ENCODE measurements around the gene ADCY3. TPM values are rescaled to one million over a fixed set of nuclear protein-coding genes. Genes with fewer than 3 reads are reported as not detected.

ADCY3 gene
- total RNA-seq, 1 experiment from 2014 or later: 71.1 TPM

DNA sequence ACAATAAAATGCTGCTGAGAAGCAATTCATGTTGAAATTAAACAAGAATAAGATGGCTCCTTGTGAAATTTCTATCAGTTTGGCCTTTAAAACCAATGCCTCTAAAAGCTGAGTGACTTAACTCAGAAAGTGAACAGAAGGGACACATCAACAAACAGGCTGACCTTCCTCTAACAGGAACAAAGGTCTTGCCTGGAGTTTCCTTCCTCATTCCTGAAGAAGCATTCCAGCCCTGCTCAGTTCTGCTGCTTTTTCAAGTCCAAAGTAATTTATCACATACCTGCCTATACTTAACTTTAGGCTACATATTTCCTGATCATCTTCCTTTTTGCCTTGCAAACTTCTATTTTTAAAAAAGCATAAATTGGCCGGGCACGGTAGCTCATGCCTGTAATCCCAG is 140.9 kb downstream of the ADCY3 start:
- no peaks in the 10 kb centered on the region for H3K4me1 ChIP-seq (ENCODE audit: control insufficient read depth in 1 of 2, insufficient read depth in 2 of 2, low read length in 2 of 2)
- POLR2A ChIA-PET: no interaction called here

More for the DNA sequence above, 140.9 kb downstream of the ADCY3 start:
- ATAC-seq: no peak
- H3K9me2 ChIP-seq (ENCODE audit: insufficient read depth): no peaks in the 10 kb centered on the region
- ChIA-PET CTCF (interaction anchor here (2.0 kb wide), 1 partner anchor 12 kb away, joined by 6 read pairs; no protein-coding TSS in a partner anchor), RAD21 (ENCODE audit: low non-redundant PET in 1 of 2, low total read pairs in 2 of 2, uncharacterized antibody in 2 of 2, unreplicated experiment in 2 of 2) (no interaction called here)
- no peak overlapping the region for H2AFZ ChIP-seq (ENCODE audit: low read depth, low read length, poor library complexity, severe bottlenecking)
- H3K27me3 ChIP-seq (ENCODE audit: insufficient read depth, low read length): no peaks in the 10 kb centered on the region
- H3K9ac ChIP-seq (ENCODE audit: low read length): no peak overlapping the region
- H3K9me3 ChIP-seq (ENCODE audit: control insufficient read depth in 1 of 2, insufficient read depth in 1 of 2, low read depth in 1 of 2, low read length in 2 of 2): no peaks in the 10 kb centered on the region
- H3K36me3 ChIP-seq (ENCODE audit: control insufficient read depth in 1 of 2, insufficient read depth in 2 of 2, low read length in 2 of 2): no peaks in the 10 kb centered on the region
- intact Hi-C loops (cut with micrococcal nuclease): no loop called here
- no peaks in the 10 kb centered on the region for H3K79me2 ChIP-seq (ENCODE audit: insufficient read depth, low read length)
- TF ChIP-seq, protein P1, sequence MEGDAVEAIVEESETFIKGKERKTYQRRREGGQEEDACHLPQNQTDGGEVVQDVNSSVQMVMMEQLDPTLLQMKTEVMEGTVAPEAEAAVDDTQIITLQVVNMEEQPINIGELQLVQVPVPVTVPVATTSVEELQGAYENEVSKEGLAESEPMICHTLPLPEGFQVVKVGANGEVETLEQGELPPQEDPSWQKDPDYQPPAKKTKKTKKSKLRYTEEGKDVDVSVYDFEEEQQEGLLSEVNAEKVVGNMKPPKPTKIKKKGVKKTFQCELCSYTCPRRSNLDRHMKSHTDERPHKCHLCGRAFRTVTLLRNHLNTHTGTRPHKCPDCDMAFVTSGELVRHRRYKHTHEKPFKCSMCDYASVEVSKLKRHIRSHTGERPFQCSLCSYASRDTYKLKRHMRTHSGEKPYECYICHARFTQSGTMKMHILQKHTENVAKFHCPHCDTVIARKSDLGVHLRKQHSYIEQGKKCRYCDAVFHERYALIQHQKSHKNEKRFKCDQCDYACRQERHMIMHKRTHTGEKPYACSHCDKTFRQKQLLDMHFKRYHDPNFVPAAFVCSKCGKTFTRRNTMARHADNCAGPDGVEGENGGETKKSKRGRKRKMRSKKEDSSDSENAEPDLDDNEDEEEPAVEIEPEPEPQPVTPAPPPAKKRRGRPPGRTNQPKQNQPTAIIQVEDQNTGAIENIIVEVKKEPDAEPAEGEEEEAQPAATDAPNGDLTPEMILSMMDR (IDR thresholded peaks at IDR 0.05 in 2 of 3, conservative IDR thresholded peaks at IDR 0.05 in 1 of 3; ENCODE audit: borderline replicate concordance in 1 of 3, insufficient read depth in 1 of 3, low read depth in 2 of 3, low read length in 2 of 3): no peak
- TF ChIP-seq CEBPB (IDR thresholded peaks at IDR 0.05; ENCODE audit: low read depth): no peak
- no peak for TF ChIP-seq ZBTB33 (IDR thresholded peaks at IDR 0.05; ENCODE audit: extremely low read depth, insufficient replicate concordance, low read length)
- TF ChIP-seq POLR2A (IDR thresholded peaks at IDR 0.05; ENCODE audit: borderline replicate concordance, extremely low read depth, insufficient read depth, insufficient read length): no peak
- TF ChIP-seq CBX3 (IDR thresholded peaks at IDR 0.05; ENCODE audit: low read depth): no peak
- TF ChIP-seq RAD21 (IDR thresholded peaks at IDR 0.05; ENCODE audit: low read depth): no peak
- no peak for TF ChIP-seq ZFX (IDR thresholded peaks at IDR 0.05)
- no peaks in the 10 kb centered on the region for H4K20me1 ChIP-seq (ENCODE audit: insufficient read depth)
- no peak overlapping the region for H3K27ac ChIP-seq (ENCODE audit: low read depth, low read length)
- H3K4me3 ChIP-seq (replicated peaks in 1 of 2; ENCODE audit: low read depth in 1 of 2, low read length in 2 of 2): no peak overlapping the region
- BruUV-seq (replicated peaks): no TSS peak
- DNase-seq (ENCODE audit: low read depth, low spot score): no peak
- H3K4me2 ChIP-seq (ENCODE audit: low read length): no peak overlapping the region

All from HCT116 (cell line).